GM21717 (cell line): ENCODE measurements around the gene DBT.
A peak's percentile ranks its signal among the peaks of the same experiment; 100 is the strongest.
"Not testable (repeated sequence)": the region's sequence is repeated elsewhere in the genome, so short reads cannot be mapped to it uniquely, and the experiment has no call there.

Source experiments
- ATAC-seq: cut with Tn5 transposase; IDR thresholded peaks from one replicate; pipeline ENCODE4 v1.9.1; 2021; ENCODE audit warnings: mild to moderate bottlenecking, moderate library complexity; ENCODE audit not compliant: unreplicated experiment

Gene DBT

DNA sequence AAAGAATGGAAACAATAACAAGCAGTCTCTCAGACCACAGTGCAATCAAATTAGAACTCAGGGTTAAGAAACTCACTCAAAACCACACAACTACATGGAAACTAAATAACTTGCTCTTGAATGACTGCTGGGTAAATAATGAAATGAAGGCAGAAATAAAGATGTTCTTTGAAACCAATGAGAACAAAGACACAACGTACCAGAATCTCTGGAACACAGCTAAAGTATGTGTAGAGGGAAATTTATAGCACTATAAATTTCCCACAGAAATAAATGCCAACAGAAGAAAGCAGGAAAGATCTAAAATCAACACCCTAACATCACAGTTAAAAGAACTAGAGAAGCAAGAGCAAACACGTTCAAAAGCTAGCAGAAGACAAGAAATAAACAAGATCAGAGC is 46.9 kb downstream of the DBT start:
- not testable (repeated sequence) for ATAC-seq

DNA sequence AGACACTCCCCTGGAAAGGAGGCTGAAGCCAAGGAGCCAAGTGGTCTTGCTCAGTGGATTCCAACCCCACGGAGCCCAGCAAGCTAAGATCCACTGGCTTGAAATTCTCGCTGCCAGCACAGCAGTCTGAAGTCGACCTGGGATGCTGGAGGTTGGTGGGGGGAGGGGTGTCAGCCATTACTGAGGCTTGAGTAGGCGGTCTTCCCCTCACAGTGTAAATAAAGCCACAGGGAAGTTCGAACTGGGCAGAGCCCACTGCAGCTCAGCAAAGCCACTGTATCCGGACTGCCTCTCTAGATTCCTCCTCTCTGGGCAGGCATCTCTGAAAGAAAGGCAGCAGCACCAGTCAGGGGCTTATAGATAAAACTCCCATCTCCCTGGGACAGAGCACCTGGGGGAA is 49.6 kb downstream of the DBT start:
- ATAC-seq, result not testable (repeated sequence)

DNA sequence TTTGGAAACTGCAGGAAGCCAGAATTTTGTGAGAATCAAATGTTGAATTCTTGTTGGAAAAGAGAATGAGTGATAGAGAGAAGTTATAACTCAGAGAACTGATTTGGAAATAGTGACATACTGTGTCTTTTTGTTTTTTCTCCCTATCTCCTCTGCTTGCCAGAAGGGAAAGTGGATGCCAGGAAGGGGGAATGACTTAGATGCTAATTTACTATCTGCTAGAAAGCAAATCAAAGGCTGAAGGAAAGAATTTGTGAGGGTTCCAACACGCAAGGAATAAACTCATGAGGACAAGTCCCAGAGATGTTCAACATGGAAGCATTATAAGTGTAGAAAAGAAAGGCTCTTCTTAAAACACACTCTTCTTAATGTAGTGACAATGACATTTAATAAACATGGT is 51.0 kb downstream of the DBT start:
- ATAC-seq, result no peak

DNA sequence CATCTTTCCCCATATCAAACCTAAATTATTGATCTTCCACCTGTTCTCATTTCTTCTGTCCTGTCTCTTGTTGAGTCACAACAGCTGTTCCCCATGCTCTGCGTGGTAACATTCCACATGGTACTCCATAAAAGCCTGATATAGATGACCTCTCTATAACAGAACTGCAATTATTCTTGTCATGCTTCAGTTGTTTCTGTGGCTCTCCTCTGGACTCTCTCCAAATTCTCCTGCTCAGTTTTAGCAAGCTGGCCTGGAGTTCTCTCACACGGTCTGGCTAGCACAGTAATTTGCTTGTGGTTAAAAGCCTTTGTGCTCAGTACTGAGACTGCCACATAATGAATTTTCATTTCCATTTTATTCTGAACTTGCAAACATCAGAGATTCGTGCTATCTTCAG is 61.0 kb downstream of the DBT start:
- no peak for ATAC-seq

DNA sequence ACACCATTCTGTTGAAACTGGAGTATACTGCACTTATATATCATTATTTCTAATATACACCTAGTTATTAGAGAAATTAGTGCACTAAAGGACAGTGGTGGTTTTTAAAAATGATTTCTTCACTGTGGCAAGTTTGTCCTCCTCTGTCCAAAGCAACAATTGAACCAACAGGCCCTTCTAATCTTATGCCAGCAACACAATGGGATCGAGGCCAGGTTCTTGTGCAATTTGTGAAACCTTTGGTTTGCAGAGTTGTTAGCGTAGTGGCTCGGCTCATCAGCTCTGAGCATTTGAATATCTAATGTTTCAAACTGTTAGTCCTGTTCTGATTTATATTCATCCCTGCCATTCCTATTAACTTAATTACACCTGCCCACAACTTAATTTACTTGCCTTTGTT is 61.7 kb downstream of the DBT start:
- ATAC-seq, result no peak

DNA sequence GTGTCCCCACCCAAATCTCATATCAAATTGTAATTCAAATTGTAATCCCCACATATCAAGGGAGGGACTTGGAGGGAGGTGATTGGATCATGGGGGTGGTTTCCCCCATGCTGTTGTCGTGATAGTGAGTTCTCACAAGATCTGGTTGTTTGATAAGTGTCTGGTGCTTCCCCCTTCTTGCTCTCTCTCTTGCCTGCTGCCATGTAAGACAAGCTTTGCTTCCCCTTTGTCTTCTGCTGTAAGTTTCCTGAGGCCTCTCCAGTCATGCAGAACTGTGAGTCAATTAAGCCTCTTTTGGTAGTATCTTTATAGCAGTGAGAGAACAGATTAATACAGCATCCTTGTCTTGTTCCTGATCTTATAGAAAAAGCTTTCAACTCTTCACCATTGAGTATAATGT is 65.1 kb downstream of the DBT start:
- ATAC-seq, result no peak

DNA sequence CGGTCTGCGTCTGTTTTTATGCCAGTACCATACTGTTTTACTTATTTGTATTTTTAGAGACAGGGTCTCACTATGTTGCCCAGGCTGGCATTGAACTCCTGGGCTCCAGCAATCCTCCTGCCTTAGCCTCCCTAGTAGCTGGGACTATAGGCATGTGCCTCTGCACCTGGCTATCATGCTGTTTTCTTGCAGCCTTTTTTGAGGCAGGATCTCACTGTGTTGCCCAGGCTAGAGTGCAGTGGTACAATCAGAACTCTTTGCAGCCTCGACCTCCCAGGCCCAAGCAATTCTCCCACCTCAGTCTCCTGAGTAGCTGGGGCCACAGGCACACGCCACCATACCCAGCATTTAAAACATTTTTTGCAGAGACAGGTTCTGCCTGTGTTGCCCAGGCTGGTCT is 66.3 kb downstream of the DBT start:
- no peak for ATAC-seq

DNA sequence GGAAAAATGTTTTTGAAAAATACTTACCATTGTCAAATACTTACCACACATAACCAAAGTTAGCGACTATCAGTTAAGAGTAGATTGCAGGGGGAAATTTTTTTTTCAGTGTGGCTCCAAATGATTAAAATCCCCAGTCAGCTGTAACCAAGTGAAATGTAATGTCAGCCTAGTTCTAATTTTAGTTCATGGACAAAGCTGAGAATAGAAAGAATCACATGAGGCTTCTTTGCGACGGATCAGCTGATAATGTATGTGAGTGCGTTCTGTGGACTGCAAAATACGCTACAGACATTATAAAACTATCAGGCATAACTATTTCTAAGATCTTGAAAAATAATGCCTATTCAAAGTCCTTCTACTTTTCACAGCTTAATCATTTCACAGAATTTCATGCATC is 71.5 kb downstream of the DBT start, which contains the start of gene LRRC39:
LRRC39 (minus strand) TSS at position 166 of the 400 bp plus-strand sequence. CDS start 9,740 bp downstream, outside the sequence.
- ATAC-seq, result no peak

DNA sequence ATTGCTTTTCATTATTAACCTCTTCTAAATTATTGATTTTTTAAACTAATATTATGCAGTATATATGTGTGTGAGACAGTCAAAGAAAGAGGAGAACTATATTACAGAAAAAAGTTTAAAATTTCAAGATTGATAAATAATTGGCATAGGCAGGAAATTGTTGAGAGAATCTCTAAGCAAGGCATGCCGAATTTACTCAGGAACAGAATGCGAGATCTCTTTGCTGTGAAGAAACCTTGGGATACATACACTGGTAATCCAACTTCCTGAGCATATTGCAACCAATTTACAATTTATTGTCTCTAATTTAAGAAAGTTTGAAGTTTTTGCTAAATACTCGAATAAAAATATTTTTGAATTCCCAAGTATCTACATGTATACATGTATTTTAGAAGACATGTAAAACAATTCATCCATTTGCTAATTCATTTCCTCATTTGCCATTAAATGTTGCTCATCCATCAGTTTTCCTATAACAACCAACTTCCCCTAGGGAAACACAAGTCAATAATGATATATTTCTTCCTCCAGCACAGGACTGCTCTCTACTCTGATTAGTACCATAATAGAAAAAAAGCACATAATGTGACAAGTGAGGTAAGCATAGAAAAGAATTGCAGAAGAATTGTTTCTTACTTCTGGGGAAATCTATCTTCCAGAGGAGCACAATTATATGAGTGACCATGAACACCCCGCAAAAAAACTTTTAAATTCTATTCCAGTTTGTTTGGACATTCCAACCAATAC is 72.2 kb downstream of the DBT start:
- no peak for ATAC-seq

DNA sequence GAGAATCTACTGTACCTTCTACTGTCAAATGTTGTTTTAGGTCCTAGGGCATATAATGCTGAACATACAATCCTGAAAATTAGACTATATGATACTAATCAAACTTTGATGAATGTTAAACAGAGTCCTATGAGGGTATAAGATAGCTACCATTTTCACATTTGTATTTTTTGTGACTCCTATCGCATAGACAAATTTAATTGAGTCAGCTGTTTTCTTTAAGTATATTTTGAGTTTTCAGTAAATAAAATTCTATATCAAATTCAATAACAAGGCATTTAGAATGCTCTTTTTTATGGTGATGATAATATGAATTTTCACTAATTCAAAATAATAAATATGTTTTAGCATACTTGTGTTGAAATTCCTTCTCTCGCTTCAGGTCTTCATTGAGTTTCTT is 81.6 kb downstream of the DBT start:
- no peak for ATAC-seq

DNA sequence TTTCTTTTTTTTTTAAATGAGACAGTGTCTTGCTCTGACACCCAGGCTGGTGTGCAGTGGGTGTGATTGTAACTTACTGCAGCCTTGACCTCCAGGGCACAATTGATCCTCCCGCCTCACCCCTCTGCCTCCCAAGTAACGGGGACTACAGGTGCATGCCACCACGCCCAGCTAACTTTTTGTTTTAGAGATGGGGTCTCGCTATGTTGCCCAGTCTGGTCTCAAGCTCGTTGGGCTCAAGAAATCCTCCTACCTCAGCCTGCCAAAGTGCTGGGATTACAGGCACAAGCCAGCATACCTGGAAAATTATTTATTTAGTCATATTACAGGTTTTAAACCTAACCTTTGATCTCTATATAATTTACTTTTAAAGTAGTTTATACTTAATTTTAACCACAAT is 84.9 kb downstream of the DBT start:
- no peak for ATAC-seq

DNA sequence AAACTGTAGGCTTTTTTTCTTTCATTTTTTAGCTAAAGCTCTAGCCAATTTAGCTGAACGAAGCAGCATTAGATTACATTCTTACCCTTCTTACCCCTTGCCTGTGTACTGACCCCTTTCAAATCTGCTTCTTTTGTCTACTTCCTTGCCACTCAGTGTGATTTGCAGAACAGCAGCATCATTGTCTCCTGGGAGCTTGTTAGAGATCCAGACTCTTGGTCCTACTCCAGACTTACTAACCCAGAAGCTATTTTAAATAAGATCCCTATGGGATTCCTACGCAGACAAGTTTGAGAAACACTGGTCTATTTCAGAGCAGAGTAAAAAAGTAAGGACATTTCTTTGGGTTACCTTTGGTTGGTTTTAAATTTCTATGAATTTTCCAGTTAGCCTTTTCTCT is 85.4 kb downstream of the DBT start:
- no peak for ATAC-seq

DNA sequence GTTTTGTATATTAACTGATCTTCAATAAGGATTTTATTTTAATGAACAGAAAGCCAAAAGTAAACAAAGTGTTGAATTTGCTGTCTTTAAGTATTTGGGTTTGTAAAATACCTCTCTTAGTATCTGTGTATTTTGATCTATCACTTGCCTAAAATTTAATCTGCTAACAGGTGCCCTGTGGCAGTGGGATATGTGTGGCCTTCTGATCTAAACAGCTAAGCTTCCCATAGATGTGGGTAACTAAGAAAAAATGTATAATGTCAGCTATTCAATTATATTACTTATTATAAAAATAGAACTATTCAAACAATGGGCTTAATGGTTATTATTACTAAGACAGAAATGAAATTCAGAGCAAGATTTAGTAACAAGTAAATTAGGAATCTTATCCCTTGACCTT is 86.8 kb downstream of the DBT start:
- ATAC-seq, result no peak

DNA sequence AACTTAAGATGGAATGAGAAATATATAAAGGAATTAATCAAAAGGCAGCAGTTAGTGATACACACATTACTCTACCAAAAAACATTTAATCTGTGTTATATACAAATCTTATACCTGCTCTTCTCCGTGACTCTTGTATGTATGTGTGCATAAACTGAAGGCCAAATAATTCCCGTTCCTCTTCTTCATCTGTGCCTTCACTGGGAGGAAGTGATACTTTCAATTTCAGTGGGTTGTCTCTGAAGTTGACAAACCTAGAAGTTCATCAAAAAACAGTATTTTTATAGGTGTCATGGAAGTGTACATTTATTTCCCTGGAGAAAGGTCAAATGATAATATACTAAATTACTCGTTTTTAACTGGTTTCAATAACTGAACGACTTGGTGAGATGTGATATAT is 97.4 kb downstream of the DBT start:
- ATAC-seq, result peak; percentile 87

DNA sequence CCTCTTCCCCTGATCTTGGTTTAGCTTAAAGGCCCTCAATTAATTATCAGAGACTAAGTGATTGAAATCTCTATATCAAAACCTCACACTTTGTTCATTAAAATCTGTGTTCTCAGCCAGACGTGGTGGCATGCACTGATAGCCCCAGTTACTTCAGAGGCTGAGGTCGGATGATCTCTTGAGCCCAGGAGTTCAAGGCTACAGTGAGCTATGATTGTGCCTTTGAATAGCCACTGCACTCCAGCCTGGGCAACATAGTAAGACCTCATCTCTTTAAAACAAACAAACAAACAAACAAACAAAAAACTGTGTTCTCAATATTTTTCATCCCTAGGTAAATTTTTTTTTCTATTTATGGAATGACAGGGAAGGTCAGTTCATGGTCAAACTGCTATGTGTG is 98.0 kb downstream of the DBT start:
- no peak for ATAC-seq

DNA sequence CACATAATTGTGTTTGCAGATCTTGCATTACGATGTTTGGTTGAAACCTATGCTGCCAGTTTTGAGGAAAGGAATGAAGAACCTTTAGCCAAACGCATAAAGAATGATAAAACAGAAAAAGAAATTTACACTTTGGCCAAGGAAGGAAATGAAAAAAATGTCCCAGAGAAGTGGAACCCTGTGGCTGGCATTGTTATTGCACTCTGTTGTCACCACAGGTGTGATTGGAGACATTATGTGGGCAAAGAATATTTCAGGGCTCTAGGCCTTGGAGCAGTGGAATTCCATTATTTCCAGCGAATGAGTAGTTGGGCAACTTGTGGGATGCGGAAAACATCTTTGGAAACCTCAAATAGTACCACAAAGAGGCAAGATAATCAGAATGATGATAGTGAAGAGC is 101.8 kb downstream of the DBT start:
- no peak for ATAC-seq

DNA sequence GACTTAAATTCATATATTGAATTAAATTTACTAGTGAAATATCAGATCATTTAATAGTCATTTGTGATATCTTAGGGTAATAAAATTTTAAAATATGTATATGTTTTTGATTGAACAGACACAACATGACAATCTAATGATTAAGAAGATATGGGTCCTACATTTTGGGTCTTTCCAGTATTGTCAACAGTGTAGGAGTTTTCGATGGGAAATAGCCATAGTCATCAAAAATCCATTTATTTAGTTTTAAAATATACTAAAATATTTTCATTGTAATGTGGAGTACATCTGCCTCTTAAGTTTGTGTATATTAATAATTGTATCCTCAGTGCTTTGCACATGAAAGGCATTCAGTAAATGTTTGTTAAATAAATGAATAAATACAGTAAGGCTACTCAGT is 102.7 kb downstream of the DBT start:
- no peak for ATAC-seq

DNA sequence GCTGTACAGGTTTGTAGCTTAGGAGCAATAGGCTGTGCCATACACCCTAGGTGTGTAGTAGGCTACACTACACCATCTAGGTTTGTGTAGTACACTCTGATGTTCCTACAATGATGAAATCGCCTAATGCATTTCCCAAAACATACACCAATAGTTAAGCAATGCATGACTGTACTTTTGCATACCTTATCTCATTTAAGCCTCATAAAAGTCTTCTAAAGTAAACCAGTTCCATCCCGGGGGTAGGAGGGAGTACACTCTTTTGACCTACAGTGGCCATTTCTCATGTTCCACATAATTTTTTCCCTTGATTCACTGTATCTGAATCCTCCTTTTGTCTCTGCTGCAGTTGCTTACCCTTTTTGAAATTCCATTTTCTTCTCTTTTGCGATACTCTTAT is 104.5 kb downstream of the DBT start:
- ATAC-seq, result no peak

DNA sequence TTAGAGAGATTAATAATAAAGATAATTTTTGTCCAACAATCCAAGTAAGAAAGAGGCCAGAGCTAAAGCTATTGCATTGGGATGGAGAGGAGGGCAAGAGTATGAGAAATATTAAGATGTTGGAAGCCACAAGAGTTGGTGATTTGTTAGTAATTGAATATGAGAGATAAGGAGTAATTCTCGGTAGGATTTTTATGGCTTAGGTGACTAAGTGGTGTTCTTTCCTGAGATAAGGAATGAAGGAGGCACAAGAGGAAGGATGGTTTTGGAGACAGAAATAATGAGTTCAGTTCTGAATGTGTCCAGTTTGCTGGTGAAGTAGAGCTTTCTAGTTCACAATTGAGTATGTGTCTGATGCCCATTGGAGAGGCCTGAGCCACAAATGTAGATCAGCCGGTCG is 107.3 kb downstream of the DBT start:
- ATAC-seq, result no peak

DNA sequence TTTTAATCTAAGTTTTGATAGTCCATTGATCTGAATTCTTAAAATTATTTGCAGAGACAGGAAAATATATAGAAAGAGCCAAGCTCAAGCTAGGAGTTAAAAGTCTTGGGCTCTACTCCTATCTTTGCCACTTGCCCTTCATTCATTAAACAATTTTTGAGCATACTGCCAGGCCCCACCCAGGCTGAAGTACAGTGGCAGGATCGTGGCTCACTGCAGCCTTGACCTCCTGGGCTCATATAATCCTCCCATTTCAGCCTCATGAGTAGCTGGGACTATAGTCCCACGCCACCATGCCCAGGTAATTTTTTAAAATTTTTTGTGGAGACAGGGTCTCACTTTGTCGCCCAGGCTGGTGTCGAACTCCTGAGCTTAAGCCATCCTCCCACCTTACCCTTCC is 108.4 kb downstream of the DBT start:
- no peak for ATAC-seq

DNA sequence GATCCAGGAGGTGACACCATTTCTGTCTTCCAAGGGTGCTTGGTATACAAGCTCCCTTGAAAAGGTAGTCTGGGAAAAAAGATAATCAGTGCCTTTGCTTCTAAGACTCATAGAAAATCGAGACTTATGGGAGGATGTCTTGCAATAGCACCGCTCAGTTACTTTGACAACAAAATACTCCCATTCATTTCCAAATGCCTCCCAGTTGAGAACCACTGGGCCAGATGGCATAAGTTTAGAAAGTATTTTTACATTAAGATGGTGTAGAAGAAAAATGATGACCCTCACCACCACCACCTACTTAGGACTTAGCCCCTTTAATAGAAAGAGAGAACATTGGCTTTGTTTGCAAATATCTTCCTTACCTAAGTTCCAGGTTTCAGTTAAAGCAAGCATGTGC is 112.0 kb downstream of the DBT start:
- no peak for ATAC-seq
